Hematopoietic multipotent progenitor cell treated with erythropoietin and hydrocortisone succinate and interleukin-3 and kit ligand, for 4 days (in vitro differentiated cells): Measurements from ENCODE around the gene OR10X1.

Experiments
- DNase-seq: peaks from one replicate; pipeline ENCODE4 v3.0.0-alpha.2; 2015

OR10X1 gene

GRCh38 chr1:158579733-158580132, at the start of gene OR10X1:
Gene OR10X1, minus strand, starts transcription at chr1:158579899. Its CDS starts 0 bp downstream, at chr1:158579899.
- no peak for DNase-seq

- DNase-seq: no peak
These were observed 34.1 kb upstream of the OR10X1 start for GRCh38 chr1:158613764-158614163.

GRCh38 chr1:158611916-158612315, 32.2 kb upstream of the OR10X1 start:
- DNase-seq: no peak

- no peak for DNase-seq
These were observed 27.6 kb upstream of the OR10X1 start for GRCh38 chr1:158607296-158607695.

- DNase-seq: no peak
These were observed 25.3 kb upstream of the OR10X1 start, which contains the start of gene OR10Z1 for GRCh38 chr1:158604968-158605367. Gene OR10Z1, plus strand, starts transcription at chr1:158605268. Its CDS starts 1,171 bp downstream, at chr1:158606439.

- DNase-seq: no peak
These were observed 21.0 kb upstream of the OR10X1 start for GRCh38 chr1:158600735-158601134.

GRCh38 chr1:158586942-158587341, 7.2 kb upstream of the OR10X1 start:
- DNase-seq: no peak

GRCh38 chr1:158583962-158584361, 4.3 kb upstream of the OR10X1 start:
- no peak for DNase-seq

GRCh38 chr1:158577561-158577960, 2.1 kb downstream of the OR10X1 start:
- DNase-seq: no peak

- no peak for DNase-seq
These were observed 7.5 kb downstream of the OR10X1 start for GRCh38 chr1:158572226-158572625.

- DNase-seq: no peak
These were observed 9.2 kb downstream of the OR10X1 start, which contains the start of gene OR6P1 for GRCh38 chr1:158570480-158570879. Gene OR6P1, minus strand, starts transcription at chr1:158570580. Its CDS starts 6,976 bp downstream, at chr1:158563604.

GRCh38 chr1:158564608-158565007, 15.1 kb downstream of the OR10X1 start:
- DNase-seq: peak; percentile 57

GRCh38 chr1:158563853-158564252, 15.8 kb downstream of the OR10X1 start:
- DNase-seq: peak; percentile 10

GRCh38 chr1:158559696-158560095, 20.0 kb downstream of the OR10X1 start:
- DNase-seq: no peak

GRCh38 chr1:158554352-158554751, 25.3 kb downstream of the OR10X1 start, which contains the start of gene OR6Y1:
Gene OR6Y1, minus strand, starts transcription at chr1:158554405. Its CDS starts 6,300 bp downstream, at chr1:158548105.
- no peak for DNase-seq

GRCh38 chr1:158552296-158552695, 27.4 kb downstream of the OR10X1 start:
- no peak for DNase-seq

GRCh38 chr1:158547533-158547932, 32.2 kb downstream of the OR10X1 start:
- no peak for DNase-seq

- no peak for DNase-seq
These were observed 42.1 kb downstream of the OR10X1 start for GRCh38 chr1:158537609-158538008.

GRCh38 chr1:158534496-158534895, 45.2 kb downstream of the OR10X1 start:
- DNase-seq: no peak
